HEK293T (cell line): ENCODE results near the gene ARID4B.

Experiments used
- ARNT ChIP-seq: fragments of 450-650 bp; IDR thresholded peaks from 2 replicates; pipeline ENCODE4 v1.6.1; 2017; ENCODE audit warnings: mild to moderate bottlenecking
- BHLHE40 ChIP-seq: fragments of 450-650 bp; IDR thresholded peaks from 2 replicates; pipeline ENCODE4 v1.6.1; 2016; ENCODE audit warnings: mild to moderate bottlenecking, moderate library complexity, borderline replicate concordance
- CTBP1 ChIP-seq: fragments of 450-650 bp; IDR thresholded peaks from 2 replicates; pipeline ENCODE4 v1.6.1; 2016; ENCODE audit warnings: borderline replicate concordance
- ELF4 ChIP-seq: fragments of 450-650 bp; IDR thresholded peaks from 2 replicates; pipeline ENCODE4 v1.6.1; 2017; ENCODE audit warnings: antibody characterized with exemption
- FOXA1 ChIP-seq: fragments of 450-650 bp; IDR thresholded peaks from 2 replicates; pipeline ENCODE4 v1.6.1; 2016; ENCODE audit warnings: mild to moderate bottlenecking
- FOXK2 ChIP-seq: fragments of 450-650 bp; IDR thresholded peaks from 2 replicates; pipeline ENCODE4 v1.6.1; 2016; ENCODE audit warnings: mild to moderate bottlenecking
- FOXM1 ChIP-seq: fragments of 450-650 bp; IDR thresholded peaks from 2 replicates; pipeline ENCODE4 v1.6.1; 2017; ENCODE audit warnings: mild to moderate bottlenecking, borderline replicate concordance
- HDGF ChIP-seq: fragments of 450-650 bp; IDR thresholded peaks from 2 replicates; pipeline ENCODE4 v1.6.1; 2017; ENCODE audit warnings: antibody characterized with exemption, borderline replicate concordance
- LEF1 ChIP-seq: fragments of 450-650 bp; IDR thresholded peaks from 2 replicates; pipeline ENCODE4 v1.6.1; 2017; ENCODE audit warnings: mild to moderate bottlenecking, borderline replicate concordance
- SP1 ChIP-seq: fragments of 450-650 bp; IDR thresholded peaks from 2 replicates; pipeline ENCODE4 v1.6.1; 2017
- SUZ12 ChIP-seq: fragments of 450-650 bp; IDR thresholded peaks from 2 replicates; pipeline ENCODE4 v1.6.1; 2016; ENCODE audit warnings: mild to moderate bottlenecking
- TARDBP ChIP-seq: fragments of 450-650 bp; IDR thresholded peaks from 2 replicates; pipeline ENCODE4 v1.6.1; 2016
- ZNF384 ChIP-seq: fragments of 450-650 bp; IDR thresholded peaks from 2 replicates; pipeline ENCODE4 v1.6.1; 2016
- TF ChIP-seq, protein P1 (sequence below): fragments of 450-650 bp; IDR thresholded peaks from 2 replicates; pipeline ENCODE4 v1.6.1; 2016

GRCh38 chr1:235149824-235150223 is 178.2 kb downstream of the ARID4B start:
- TF ChIP-seq, protein P1, sequence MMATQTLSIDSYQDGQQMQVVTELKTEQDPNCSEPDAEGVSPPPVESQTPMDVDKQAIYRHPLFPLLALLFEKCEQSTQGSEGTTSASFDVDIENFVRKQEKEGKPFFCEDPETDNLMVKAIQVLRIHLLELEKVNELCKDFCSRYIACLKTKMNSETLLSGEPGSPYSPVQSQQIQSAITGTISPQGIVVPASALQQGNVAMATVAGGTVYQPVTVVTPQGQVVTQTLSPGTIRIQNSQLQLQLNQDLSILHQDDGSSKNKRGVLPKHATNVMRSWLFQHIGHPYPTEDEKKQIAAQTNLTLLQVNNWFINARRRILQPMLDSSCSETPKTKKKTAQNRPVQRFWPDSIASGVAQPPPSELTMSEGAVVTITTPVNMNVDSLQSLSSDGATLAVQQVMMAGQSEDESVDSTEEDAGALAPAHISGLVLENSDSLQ = no peak
- TF ChIP-seq TARDBP (no peak), ELF4 (no peak), SP1 (no peak), BHLHE40 (no peak), ARNT (no peak), FOXK2 (no peak), FOXM1 (no peak), ZNF384 (no peak), SUZ12 (no peak), HDGF (no peak), FOXA1 (no peak), LEF1 (no peak), CTBP1 (no peak)
